Heart left ventricle (tissue), 16 donors: ENCODE data around the gene PROSER2. TPM values are rescaled to one million over a fixed set of nuclear protein-coding genes. Genes with fewer than 3 reads are reported as not detected.

Experiments
- ATAC-seq, 4 donors: fragments of 200-7000 bp; cut with Tn5 transposase; one replicate each; pipeline ENCODE4 v1.9.1; 2020 to 2022; ENCODE audit warnings: moderate library complexity in 4 of 4, mild to moderate bottlenecking in 3 of 4, moderate number of reproducible peaks in 1 of 4
- DNase-seq, 5 donors: peaks; one replicate each; pipeline ENCODE4 v3.0.0-alpha.2; 2020
- H3K27ac ChIP-seq, 12 donors: fragments of 200-600 bp; sonication (generic) in 4 of 12; one replicate each; pipeline versions ENCODE4 v1.5.0 to v1.8.0; 2016 to 2022; ENCODE audit warnings: mild to moderate bottlenecking in 2 of 12
- H3K27me3 ChIP-seq, 9 donors: fragments of 200-600 bp; sonication (generic) in 2 of 9; one replicate each; pipeline versions ENCODE4 v1.5.1 to v1.8.0; 2016 to 2022; ENCODE audit warnings: mild to moderate bottlenecking in 3 of 9
- H3K36me3 ChIP-seq, 9 donors: fragments of 200-600 bp; sonication (generic) in 2 of 9; one replicate each; pipeline versions ENCODE4 v1.5.0 to v1.8.0; 2018 to 2022; ENCODE audit warnings: mild to moderate bottlenecking in 2 of 9
- H3K4me1 ChIP-seq, 12 donors: fragments of 200-600 bp; sonication (generic) in 4 of 12; one replicate each; pipeline versions ENCODE4 v1.5.0 to v1.8.0; 2016 to 2022; ENCODE audit warnings: mild to moderate bottlenecking in 3 of 12
- H3K4me3 ChIP-seq, 12 donors: fragments of 200-600 bp; sonication (generic) in 4 of 12; one replicate each; pipeline versions ENCODE4 v1.5.0 to v1.8.0; 2017 to 2022; ENCODE audit warnings: mild to moderate bottlenecking in 9 of 12, moderate library complexity in 4 of 12
- H3K9me3 ChIP-seq, 12 donors: fragments of 200-600 bp; sonication (generic) in 4 of 12; one replicate each; pipeline versions ENCODE4 v1.5.0 to v1.8.0; 2016 to 2022; ENCODE audit warnings: mild to moderate bottlenecking in 1 of 12
- POLR2A ChIP-seq, 2 donors: fragments of 450-650 bp; IDR thresholded peaks; one replicate each; pipeline ENCODE4 v1.6.1; 2017; ENCODE audit warnings: antibody characterized with exemption in 2 of 2, mild to moderate bottlenecking in 2 of 2, moderate library complexity in 2 of 2
- WGBS, 4 donors: extraction: QIAGEN DNeasy Blood & Tissue Kit in 2 of 4; methylation state at CpG; one replicate each; pipeline versions ENCODE4 v1.1.5 to v1.1.7; 2013 to 2018; 5-methylcytosine and 5-hydroxymethylcytosine counted together
- intact Hi-C, 10 donors: fragments of 100-400 bp; cut with DNase I; formaldehyde crosslinking; loops; one replicate each; pipeline versions ENCODE4 v1.11.1 to v1.14.2; 2022
- polyA plus RNA-seq, 2 donors: library from polyadenylated mRNA; stranded (reverse); fragments of 200-250 nt; gene quantifications; one replicate each; pipeline ENCODE4 v1.2.3, GENCODE V29; 2013
- total RNA-seq, 9 donors: library from RNA; depleted of rRNA in 2 of 9; stranded (reverse); fragments of >200 nt in 2 of 9; fragmentation: NEBNext Ultra II Directional in 3 of 9; extraction: Animal tissue kit (Norgen Biotek cat#: 25700) in 3 of 9; gene quantifications; one replicate each; pipeline versions ENCODE4 v1.1.0 to v1.2.4, GENCODE V29; 2016 to 2023
- TF ChIP-seq, protein P1 (sequence below), 12 donors: fragments of 200-600 bp; sonication (generic) in 4 of 12; IDR thresholded peaks; one replicate each; pipeline versions ENCODE4 v1.5.0 to v1.8.0; 2018 to 2022; ENCODE audit warnings: antibody characterized with exemption in 12 of 12, mild to moderate bottlenecking in 5 of 12
- donor health status: ischemic (EF 13 %, LVEDD 7.1; RV severe dilation, severe dysfunction).
- donor health status: healthy with polysubstance abuse.
- donor health status: DM: no; HTN: yes; CAD: no.
- donor health status: DM: no; HTN: no; CAD: no.
- donor health status: ischemic (EF 25% LVEDD 6.9; RV normal size, moderate dysfunction).
- donor health status: ischemic (EF 25% LVEDD 5.7; RV mildly dilated, moderate dysfunction).
- donor health status: healthy.
- donor health status: DM: yes; HTN: yes; CAD: no.
- donor health status: ischemic (EF 35%, LVEDD 5.7; RV mildly dilated, moderate dysfunction).
- donor health status: nonischemic (EF 11% LVEDD 7.7; RV severe dilation, severe dysfunction).
- donor health status: DM: yes; HTN: yes; CAD: no.
- donor health status: PGD.
- donor health status: ischemic (EF 29% LVEDD 5.4; RV normal size, mild dysfunction).
- donor health status: nonischemic (EF 23%, LVEDD 6.1; RV moderate dilation, normal function).

The PROSER2 gene
- total and polyA plus RNA-seq, 11 donors = 0.38 to 3.3 (median 0.83) TPM

DNA sequence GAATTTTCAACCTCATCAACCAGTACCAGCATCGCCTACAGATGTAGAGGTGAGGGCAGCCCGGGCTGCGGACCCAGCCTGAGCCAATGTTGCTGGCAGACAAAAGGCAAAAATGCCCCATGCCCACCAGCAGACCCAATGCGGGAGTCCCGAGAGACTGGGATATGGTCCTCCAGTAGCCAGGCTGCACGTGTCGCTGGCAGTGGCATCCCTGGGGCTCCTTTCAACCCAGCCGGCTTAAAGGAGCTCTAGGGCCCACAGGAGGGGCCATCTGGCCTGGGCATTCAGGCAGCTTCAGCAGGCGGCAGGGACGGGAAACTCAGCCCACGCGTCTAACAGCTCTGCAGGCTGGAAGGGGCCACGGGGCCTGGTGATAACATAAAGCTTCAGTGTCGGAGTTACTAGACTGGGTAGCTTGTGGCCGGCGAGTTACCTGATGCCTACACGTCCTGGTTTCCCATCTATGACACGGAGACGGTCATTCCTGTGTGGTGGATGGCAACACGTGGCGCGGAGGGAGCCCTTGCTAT is 70.7 kb downstream of the PROSER2 start:
- H3K4me3 ChIP-seq = no peak overlapping the region
- DNase-seq (peak in 1 of 5 donors; percentile 30), ATAC-seq (no peak)
- no peaks in the 10 kb centered on the region for H3K36me3 ChIP-seq
- H3K4me1 ChIP-seq = no peaks in the 10 kb centered on the region
- H3K27ac ChIP-seq = no peak overlapping the region
- H3K9me3 ChIP-seq = no peaks in the 10 kb centered on the region
- TF ChIP-seq, protein P1, sequence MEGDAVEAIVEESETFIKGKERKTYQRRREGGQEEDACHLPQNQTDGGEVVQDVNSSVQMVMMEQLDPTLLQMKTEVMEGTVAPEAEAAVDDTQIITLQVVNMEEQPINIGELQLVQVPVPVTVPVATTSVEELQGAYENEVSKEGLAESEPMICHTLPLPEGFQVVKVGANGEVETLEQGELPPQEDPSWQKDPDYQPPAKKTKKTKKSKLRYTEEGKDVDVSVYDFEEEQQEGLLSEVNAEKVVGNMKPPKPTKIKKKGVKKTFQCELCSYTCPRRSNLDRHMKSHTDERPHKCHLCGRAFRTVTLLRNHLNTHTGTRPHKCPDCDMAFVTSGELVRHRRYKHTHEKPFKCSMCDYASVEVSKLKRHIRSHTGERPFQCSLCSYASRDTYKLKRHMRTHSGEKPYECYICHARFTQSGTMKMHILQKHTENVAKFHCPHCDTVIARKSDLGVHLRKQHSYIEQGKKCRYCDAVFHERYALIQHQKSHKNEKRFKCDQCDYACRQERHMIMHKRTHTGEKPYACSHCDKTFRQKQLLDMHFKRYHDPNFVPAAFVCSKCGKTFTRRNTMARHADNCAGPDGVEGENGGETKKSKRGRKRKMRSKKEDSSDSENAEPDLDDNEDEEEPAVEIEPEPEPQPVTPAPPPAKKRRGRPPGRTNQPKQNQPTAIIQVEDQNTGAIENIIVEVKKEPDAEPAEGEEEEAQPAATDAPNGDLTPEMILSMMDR (IDR thresholded peaks at IDR 0.05) = no peak
- TF ChIP-seq POLR2A (IDR thresholded peaks at IDR 0.05) = no peak
- intact Hi-C loops = no loop called here
- H3K27me3 ChIP-seq = no peaks in the 10 kb centered on the region
- WGBS, 4 donors = 85 to 92% (median 89%) methylated on average over 18 to 22 of the region's 22 CpGs

DNA sequence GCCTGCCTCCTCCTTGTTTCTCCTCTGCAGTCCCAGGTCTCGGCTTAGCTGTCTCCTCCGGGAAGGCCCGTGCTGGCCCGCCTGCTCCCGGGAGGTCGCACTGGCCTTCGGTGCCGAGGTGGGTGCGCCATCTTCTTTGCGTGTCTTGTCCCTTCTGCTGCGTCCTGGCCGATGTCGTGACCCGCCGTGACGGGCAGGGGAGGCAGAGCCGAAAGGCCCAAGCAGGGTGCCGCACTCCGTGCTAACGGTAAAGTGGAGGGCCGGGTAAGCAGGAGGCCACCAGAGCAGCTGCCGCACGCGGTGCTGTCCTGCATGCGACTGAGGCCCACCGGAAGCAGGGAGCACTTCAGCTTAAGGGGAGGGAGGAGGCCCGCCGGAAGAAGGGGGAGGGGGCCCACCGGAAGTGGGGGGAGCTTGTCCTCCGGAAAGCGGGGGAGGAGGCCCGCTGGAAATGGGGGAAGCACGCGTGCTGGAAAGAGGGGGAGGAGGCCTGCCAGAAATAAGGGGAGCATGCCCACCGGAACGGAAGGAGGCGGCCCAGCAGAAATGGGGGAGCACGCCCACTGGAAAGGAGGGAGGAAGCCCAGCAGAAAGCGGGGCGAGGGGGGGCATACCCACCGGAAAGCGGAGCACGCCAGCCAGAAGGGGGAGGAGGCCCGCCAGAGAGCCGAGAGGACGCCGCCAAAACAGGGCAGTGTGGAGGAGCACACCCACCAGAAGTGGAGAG is 71.4 kb downstream of the PROSER2 start:
- Histone ChIP-seq H3K27me3 (no peaks in the 10 kb centered on the region), H3K27ac (no peak overlapping the region), H3K4me1 (no peaks in the 10 kb centered on the region), H3K36me3 (no peaks in the 10 kb centered on the region), H3K4me3 (no peak overlapping the region), H3K9me3 (no peaks in the 10 kb centered on the region)
- intact Hi-C loops = no loop called here
- DNase-seq (peak in 2 of 5 donors; percentile 15 to 60), ATAC-seq (no peak)
- TF ChIP-seq POLR2A (IDR thresholded peaks at IDR 0.05) = no peak
- TF ChIP-seq, protein P1 (IDR thresholded peaks at IDR 0.05) = no peak
- 90 to 91% (median 90%) methylated on average over 38 to 47 of the region's 47 CpGs for WGBS, 4 donors

DNA sequence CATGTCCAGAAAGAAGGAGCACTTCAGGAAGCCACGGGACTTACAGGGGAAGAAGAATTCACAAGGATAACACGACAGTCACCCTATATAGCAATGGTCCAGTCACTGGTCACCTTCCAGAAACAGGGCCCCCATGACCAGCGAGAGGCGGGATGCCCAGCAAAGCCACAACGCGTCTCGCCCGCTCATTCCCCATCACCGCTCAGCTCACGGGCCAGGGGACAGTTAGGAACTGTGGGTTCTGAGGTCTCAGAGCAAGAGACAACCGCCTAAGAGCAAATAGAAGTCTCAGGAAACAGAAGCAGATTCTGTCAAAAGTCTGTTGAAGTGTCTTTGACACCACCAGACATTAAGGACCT is 71.9 kb downstream of the PROSER2 start:
- no peaks in the 10 kb centered on the region for H3K4me1 ChIP-seq
- no peaks in the 10 kb centered on the region for H3K36me3 ChIP-seq
- DNase-seq (peak in 2 of 5 donors; percentile 10 to 23), ATAC-seq (no peak)
- 90 to 95% (median 93%) methylated on average over 11 of the region's 11 CpGs for WGBS, 4 donors
- H3K9me3 ChIP-seq = no peaks in the 10 kb centered on the region
- no peaks in the 10 kb centered on the region for H3K27me3 ChIP-seq
- H3K4me3 ChIP-seq = no peak overlapping the region
- TF ChIP-seq POLR2A (IDR thresholded peaks at IDR 0.05) = no peak
- TF ChIP-seq, protein P1 (IDR thresholded peaks at IDR 0.05) = no peak
- H3K27ac ChIP-seq = no peak overlapping the region
- intact Hi-C loops = no loop called here

DNA sequence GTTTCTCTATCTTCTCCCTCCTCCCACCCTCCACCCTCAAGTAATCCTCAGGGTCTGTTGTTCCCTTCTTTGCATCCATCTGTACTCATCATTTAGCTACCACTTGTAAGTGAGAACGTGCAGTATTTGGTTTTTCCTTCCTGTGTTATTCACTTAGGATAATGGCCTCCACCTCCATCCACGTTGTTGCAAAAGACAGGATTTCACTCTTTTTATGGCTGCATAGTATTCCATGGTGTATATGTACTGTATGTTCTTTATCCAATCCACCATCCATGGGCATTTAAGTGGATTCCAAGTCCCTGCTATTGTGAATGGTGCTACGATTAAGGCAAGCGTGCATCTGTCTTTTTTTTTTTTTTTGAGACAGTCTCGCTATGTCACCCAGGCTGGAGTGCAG is 72.4 kb downstream of the PROSER2 start:
- no peak for TF ChIP-seq POLR2A (IDR thresholded peaks at IDR 0.05)
- TF ChIP-seq, protein P1 (IDR thresholded peaks at IDR 0.05) = no peak
- DNase-seq = no peak
- no peaks in the 10 kb centered on the region for H3K27me3 ChIP-seq
- 85 to 92% (median 87%) methylated on average over 5 of the region's 5 CpGs for WGBS, 4 donors
- no peak overlapping the region for H3K4me3 ChIP-seq
- H3K9me3 ChIP-seq = no peaks in the 10 kb centered on the region
- no peak for ATAC-seq
- intact Hi-C loops = no loop called here
- H3K27ac ChIP-seq = no peak overlapping the region
- H3K36me3 ChIP-seq = no peaks in the 10 kb centered on the region
- no peaks in the 10 kb centered on the region for H3K4me1 ChIP-seq
